ENCODE results near the gene MAP3K21. TPM values are rescaled to one million over a fixed set of nuclear protein-coding genes. Genes with fewer than 3 reads are reported as not detected.

Gene MAP3K21
- total and polyA plus RNA-seq, 2 of the 4 experiments (the other 2 are of a cell fraction), result 0.15 to 0.18 TPM

- Histone ChIP-seq H2BK20ac (ENCODE audit: low read depth, low read length) (no peak overlapping the region), H2BK15ac (ENCODE audit: low read depth, low read length) (no peak overlapping the region), H2BK5ac (ENCODE audit: low read depth, low read length, poor library complexity, severe bottlenecking) (no peak overlapping the region), H3K4me2 (ENCODE audit: low read depth, low read length) (no peak overlapping the region), H3K23ac (ENCODE audit: low read depth, low read length) (no peak overlapping the region), H3K27me3 (ENCODE audit: control insufficient read depth, insufficient read depth, low read length) (no peaks in the 10 kb centered on the region; the same call in 1 of the 2 replicates), H3K56ac (ENCODE audit: extremely low read depth, insufficient read depth, low read length) (no peak overlapping the region), H2AFZ (replicated peaks; ENCODE audit: low read length, poor library complexity) (no peak overlapping the region), H4K20me1 (ENCODE audit: insufficient read depth, low read length) (no peaks in the 10 kb centered on the region), H4K5ac (ENCODE audit: low read depth, low read length) (no peak overlapping the region), H3K4me3 (ENCODE audit: insufficient read depth, low read depth, low read length) (no peak overlapping the region), H3K18ac (ENCODE audit: low read depth, low read length) (no peak overlapping the region), H3K9me1 (ENCODE audit: insufficient read depth, low read length) (no peaks in the 10 kb centered on the region), H3K9me3 (ENCODE audit: control insufficient read depth, insufficient read depth, low read length) (no peaks in the 10 kb centered on the region), H4K91ac (ENCODE audit: insufficient read depth, low read depth, low read length) (no peak overlapping the region), H3K36me3 (ENCODE audit: control insufficient read depth, insufficient read depth, low read length) (no peaks in the 10 kb centered on the region), H2AK9ac (replicated peaks; ENCODE audit: low read depth, low read length, poor library complexity) (no peak overlapping the region), H2AK5ac (ENCODE audit: low read depth, low read length) (no peak overlapping the region), H3K27ac (ENCODE audit: insufficient read depth, low read length) (no peak overlapping the region), H3K79me1 (ENCODE audit: low read depth in 1 of 2, low read length in 2 of 2) (no peaks in the 10 kb centered on the region), H2BK120ac (ENCODE audit: low read depth, low read length) (no peak overlapping the region), H3K4ac (ENCODE audit: low read depth, low read length) (no peak overlapping the region), H4K8ac (ENCODE audit: low read depth in 2 of 2, low read length in 2 of 2) (no peak overlapping the region), H3K9ac (ENCODE audit: low read depth, low read length) (no peak overlapping the region), H3K4me1 (ENCODE audit: control insufficient read depth, insufficient read depth, low read length) (no peaks in the 10 kb centered on the region), H3K14ac (replicated peaks; ENCODE audit: low read depth, low read length) (no peak overlapping the region)
- CTCF ChIA-PET, result interaction anchor here (1.5 to 1.6 kb wide), 2 partner anchors 395 to 670 kb away, joined by 5 to 7 read pairs; no protein-coding TSS in a partner anchor
- no peak for ATAC-seq (ENCODE audit: low read depth)
- in situ Hi-C loops (cut with MboI; ENCODE audit: low sequenced_read_pairs), result loop anchor here (10.0 kb wide), 1 partner anchor 669 kb away; no protein-coding TSS in a partner anchor
- 64% methylated on average over 9 of the region's 15 CpGs; no CpG with 5 or more reads in 1 of the 2 experiments for WGBS, 2 experiments (ENCODE audit: extremely low coverage in 2 of 2, insufficient read length in 1 of 2)
- intact Hi-C loops (cut with micrococcal nuclease), result loop anchor here (1.0 to 2.0 kb wide), 3 partner anchors 395 to 715 kb away; no protein-coding TSS in a partner anchor
- no peak for DNase-seq
- no TSS peak for BruUV-seq (replicated peaks)
- POLR2A ChIA-PET (ENCODE audit: unreplicated experiment), result no interaction called here
- dilution Hi-C loops (cut with HindIII; ENCODE audit: low sequenced_read_pairs, unreplicated experiment), result no loop called here
- TF ChIP-seq NFE2L2 (IDR thresholded peaks at IDR 0.05; ENCODE audit: low read depth, low read length) (no peak), MXI1 (IDR thresholded peaks at IDR 0.05; ENCODE audit: borderline replicate concordance, low read depth, low read length) (no peak), FOS (IDR thresholded peaks at IDR 0.05; ENCODE audit: low read depth, low read length) (no peak), CTCF (conservative IDR thresholded peaks at IDR 0.05; ENCODE audit: low read depth, low read length) (no peak), SMC3 (IDR thresholded peaks at IDR 0.05; ENCODE audit: low read depth, low read length) (no peak), RCOR1 (IDR thresholded peaks at IDR 0.05; ENCODE audit: insufficient replicate concordance, low read length) (no peak), BHLHE40 (IDR thresholded peaks at IDR 0.05; ENCODE audit: low read depth, low read length) (no peak), USF2 (IDR thresholded peaks at IDR 0.05; ENCODE audit: low read depth, low read length) (no peak), CHD1 (IDR thresholded peaks at IDR 0.05; ENCODE audit: low read depth, low read length) (no peak), POLR2A (IDR thresholded peaks at IDR 0.05; ENCODE audit: low read depth, low read length) (no peak), RFX5 (IDR thresholded peaks at IDR 0.05; ENCODE audit: low read depth, low read length) (no peak), MAFK (IDR thresholded peaks at IDR 0.05; ENCODE audit: low read depth, low read length) (no peak), MAZ (IDR thresholded peaks at IDR 0.05; ENCODE audit: borderline replicate concordance, low read depth, low read length) (no peak), RAD21 (IDR thresholded peaks at IDR 0.05; ENCODE audit: low read length) (no peak), CEBPB (IDR thresholded peaks at IDR 0.05; ENCODE audit: low read depth, low read length) (no peak)
Observed at GRCh38 chr1:233395863-233396646, 68.5 kb downstream of the MAP3K21 start.
